Cardiac muscle cell (in vitro differentiated cells and primary cell): ENCODE results near the gene AHNAK. TPM values are rescaled to one million over a fixed set of nuclear protein-coding genes. Genes with fewer than 3 reads are reported as not detected.
A peak's percentile ranks its signal among the peaks of the same experiment; 100 is the strongest.

Experiments used
- DNase-seq, 2 donors: peaks; one replicate each; pipeline versions ENCODE4 v3.0.0 to v3.0.0-alpha.2; 2010 to 2017; ENCODE audit warnings: low read depth in 1 of 2, low spot score in 1 of 2
- H3K27ac ChIP-seq: fragments of 200-600 bp; sonication (generic); 2 replicates; pipeline ENCODE4 v1.5.1; 2016
- H3K27me3 ChIP-seq: fragments of 200-600 bp; sonication (generic); 2 replicates; pipeline ENCODE4 v1.6.0; 2016; ENCODE audit warnings: control low read depth
- H3K36me3 ChIP-seq: fragments of 200-600 bp; sonication (generic); 2 replicates; pipeline ENCODE4 v1.5.1; 2016; ENCODE audit warnings: control low read depth
- H3K4me1 ChIP-seq: fragments of 200-600 bp; sonication (generic); 2 replicates; pipeline ENCODE4 v1.8.1; 2017; ENCODE audit warnings: low read depth, mild to moderate bottlenecking, mixed run types
- H3K4me3 ChIP-seq: fragments of 200-600 bp; sonication (generic); 2 replicates; pipeline ENCODE4 v1.5.1; 2016; ENCODE audit warnings: mild to moderate bottlenecking
- H3K9me3 ChIP-seq: fragments of 200-600 bp; sonication (generic); 2 replicates; pipeline ENCODE4 v1.5.1; 2017; ENCODE audit warnings: low read depth, mild to moderate bottlenecking, control low read depth
- CTCF ChIP-seq: IDR thresholded peaks from 2 replicates; pipeline ENCODE4 v1.5.1; 2012; ENCODE audit warnings: low read depth, mild to moderate bottlenecking, low read length
- polyA plus RNA-seq: library from polyadenylated mRNA; unstranded; fragments of >200 nt; fragmentation: Nextera tagmentation; extraction: Ambion mirVana; gene quantifications from 2 replicates; pipeline ENCODE4 v1.2.1, GENCODE V29; 2016
- total RNA-seq: library from RNA; depleted of rRNA; stranded (reverse); fragments of >200 nt; gene quantifications from 2 replicates; pipeline ENCODE4 v1.2.3, GENCODE V29; 2016

The AHNAK gene
- total and polyA plus RNA-seq, 2 experiments from 2014 or later: 13.4 to 77.1 TPM

GRCh38 chr11:62512961-62513360 is 33.6 kb downstream of the AHNAK start:
- no peak for DNase-seq
- peaks cover 4% of the 10 kb centered on the region for H3K4me1 ChIP-seq
- no peak overlapping the region for H3K4me3 ChIP-seq
- H3K36me3 ChIP-seq: no peaks in the 10 kb centered on the region
- no peak for TF ChIP-seq CTCF
- H3K27ac ChIP-seq: no peak overlapping the region
- no peaks in the 10 kb centered on the region for H3K9me3 ChIP-seq
- H3K27me3 ChIP-seq: no peaks in the 10 kb centered on the region

- no peak overlapping the region for H3K4me3 ChIP-seq
- H3K9me3 ChIP-seq: no peaks in the 10 kb centered on the region
- peak; percentile 49 to 88 for DNase-seq
- peak overlapping the region; percentile 82 for H3K27ac ChIP-seq
- H3K27me3 ChIP-seq: no peaks in the 10 kb centered on the region
- H3K4me1 ChIP-seq: peaks cover 35% of the 10 kb centered on the region
- peak; percentile 48 for TF ChIP-seq CTCF
- H3K36me3 ChIP-seq: no peaks in the 10 kb centered on the region
These were observed 38.1 kb downstream of the AHNAK start for GRCh38 chr11:62508336-62509058.

GRCh38 chr11:62507125-62507422 is 39.5 kb downstream of the AHNAK start:
- peaks cover 35% of the 10 kb centered on the region for H3K4me1 ChIP-seq
- DNase-seq: no peak
- TF ChIP-seq CTCF: no peak

DNA sequence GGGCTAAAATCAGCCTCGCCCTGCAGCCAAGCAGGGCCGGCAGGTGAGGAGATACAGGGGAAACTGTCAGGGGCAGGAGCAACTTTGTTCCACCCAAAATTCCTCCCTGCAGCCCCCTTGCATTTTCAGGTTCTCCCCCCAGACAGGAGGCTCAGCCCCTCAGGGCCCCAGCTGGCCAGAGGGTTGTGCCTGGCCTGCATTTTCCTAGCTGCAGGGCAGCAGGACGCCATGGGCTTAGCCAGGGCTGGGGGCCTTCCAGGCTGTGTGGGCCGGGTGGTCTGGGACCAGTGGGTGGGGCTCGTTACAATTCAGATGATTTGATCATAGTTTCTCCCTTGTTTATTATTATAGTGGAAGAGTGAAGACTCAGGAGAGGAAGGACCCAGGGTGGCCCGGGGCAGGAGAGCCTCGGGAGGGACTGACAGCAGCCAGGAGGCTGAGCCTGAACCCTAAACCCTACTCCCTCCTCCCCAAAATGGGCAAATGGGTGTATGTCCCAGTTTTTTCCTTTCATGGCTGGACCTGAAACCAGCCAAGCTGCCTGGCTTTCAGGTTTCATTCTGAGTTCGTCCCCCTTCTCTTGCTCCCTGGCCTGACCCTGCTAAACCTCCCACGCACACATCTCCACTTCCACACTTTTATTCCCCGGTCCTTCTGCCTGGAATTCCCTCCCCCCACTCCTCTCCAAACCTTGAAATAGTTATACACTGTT is 40.0 kb downstream of the AHNAK start:
- no peak overlapping the region for H3K27ac ChIP-seq
- DNase-seq: no peak
- no peak overlapping the region for H3K4me3 ChIP-seq
- H3K36me3 ChIP-seq: no peaks in the 10 kb centered on the region
- no peaks in the 10 kb centered on the region for H3K9me3 ChIP-seq
- H3K27me3 ChIP-seq: no peaks in the 10 kb centered on the region
- peaks cover 40% of the 10 kb centered on the region for H3K4me1 ChIP-seq
- no peak for TF ChIP-seq CTCF

More at GRCh38 chr11:62507125-62507422, 39.5 kb downstream of the AHNAK start:
- no peak overlapping the region for H3K27ac ChIP-seq
- H3K36me3 ChIP-seq: no peaks in the 10 kb centered on the region
- no peaks in the 10 kb centered on the region for H3K27me3 ChIP-seq
- no peak overlapping the region for H3K4me3 ChIP-seq
- no peaks in the 10 kb centered on the region for H3K9me3 ChIP-seq

DNA sequence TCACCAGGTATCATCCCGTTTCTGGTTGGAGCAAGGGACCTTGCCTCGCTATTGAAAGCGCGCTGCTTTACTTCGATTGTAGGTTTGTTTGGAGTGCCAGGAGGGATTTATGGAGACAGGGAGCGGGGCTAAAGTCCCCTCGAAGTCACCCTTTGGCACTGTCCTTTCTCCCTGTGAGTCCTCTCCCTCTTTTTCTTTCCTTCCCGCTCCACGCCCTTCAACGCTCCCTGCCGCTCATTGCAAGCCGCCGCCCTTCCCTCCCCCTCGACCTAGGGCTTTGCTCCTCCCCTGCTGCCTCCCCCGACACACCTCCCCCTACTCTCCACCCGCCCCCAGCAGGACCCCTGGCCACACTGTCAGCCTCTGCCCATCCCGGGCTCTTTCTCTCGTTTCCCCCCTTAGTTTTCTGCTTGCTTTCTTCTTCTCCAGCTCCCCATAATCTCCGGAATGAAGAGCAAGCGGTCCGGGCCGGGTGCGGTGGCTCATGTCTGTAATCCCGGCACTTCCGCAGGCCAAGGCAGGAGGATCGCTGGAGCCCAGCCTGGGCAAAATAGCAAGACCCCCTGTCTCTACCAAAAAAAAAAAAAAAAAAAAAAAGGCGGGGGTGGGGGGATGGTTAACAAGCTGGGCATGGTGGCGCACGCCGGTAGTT is 41.0 kb downstream of the AHNAK start:
- no peak for TF ChIP-seq CTCF
- H3K27me3 ChIP-seq: no peaks in the 10 kb centered on the region
- no peaks in the 10 kb centered on the region for H3K9me3 ChIP-seq
- peaks cover 43% of the 10 kb centered on the region for H3K4me1 ChIP-seq
- H3K36me3 ChIP-seq: no peaks in the 10 kb centered on the region
- no peak overlapping the region for H3K4me3 ChIP-seq
- H3K27ac ChIP-seq: no peak overlapping the region
- peak in 1 of 2 donors; percentile 24 for DNase-seq
